HepG2 (cell line): Measurements from ENCODE around the gene CYP17A1. TPM values are rescaled to one million over a fixed set of nuclear protein-coding genes. Genes with fewer than 3 reads are reported as not detected.

Experiments used
- AKAP8 ChIP-seq: sonication (generic); formaldehyde crosslinking; IDR thresholded peaks from 2 replicates; pipeline ENCODE4 v1.5.1; 2020; ENCODE audit warnings: mild to moderate bottlenecking, missing genetic modification reagents
- BCL6 ChIP-seq: IDR thresholded peaks from 2 replicates; pipeline ENCODE4 v1.6.1; 2016; ENCODE audit warnings: missing genetic modification reagents, missing compliant biosample characterization
- HNRNPUL1 ChIP-seq: fragments of 200-400 bp; formaldehyde crosslinking; IDR thresholded peaks from 2 replicates; pipeline ENCODE4 v1.6.1; 2017; ENCODE audit warnings: low read depth, mild to moderate bottlenecking, low read length, moderate library complexity
- LCORL ChIP-seq, 2 experiments: fragments of 450-650 bp in 1 of 2; sonication (generic) in 1 of 2; formaldehyde crosslinking in 1 of 2; IDR thresholded peaks; 2 replicates each; pipeline versions ENCODE4 v1.5.0 to v1.6.1; 2017 to 2020; ENCODE audit warnings: antibody characterized with exemption in 1 of 2, missing genetic modification reagents in 1 of 2
- MAF1 ChIP-seq: sonication (generic); formaldehyde crosslinking; IDR thresholded peaks from 2 replicates; pipeline ENCODE4 v1.5.0; 2020; ENCODE audit warnings: missing genetic modification reagents, borderline replicate concordance
- MTA1 ChIP-seq: sonication (generic); formaldehyde crosslinking; IDR thresholded peaks from 2 replicates; pipeline ENCODE4 v1.4.0; 2020; ENCODE audit warnings: missing genetic modification reagents, mild to moderate bottlenecking, borderline replicate concordance
- NBN ChIP-seq: fragments of 450-650 bp; conservative IDR thresholded peaks from 2 replicates; pipeline ENCODE4 v1.6.1; 2017
- NFATC3 ChIP-seq: sonication (generic); formaldehyde crosslinking; IDR thresholded peaks from 2 replicates; pipeline ENCODE4 v1.5.1; 2020; ENCODE audit warnings: mild to moderate bottlenecking, missing genetic modification reagents
- NFKBIZ ChIP-seq: IDR thresholded peaks from 2 replicates; pipeline ENCODE4 v1.6.1; 2018; ENCODE audit warnings: missing genetic modification reagents, missing compliant biosample characterization
- ONECUT2 ChIP-seq: sonication (generic); formaldehyde crosslinking; IDR thresholded peaks from 2 replicates; pipeline ENCODE4 v1.4.0; 2020; ENCODE audit warnings: missing genetic modification reagents
- PCBP1 ChIP-seq: fragments of 200-400 bp; formaldehyde crosslinking; IDR thresholded peaks from 2 replicates; pipeline ENCODE4 v1.6.1; 2017; ENCODE audit warnings: mild to moderate bottlenecking, low read depth, low read length, borderline replicate concordance
- RFX3 ChIP-seq: IDR thresholded peaks from 2 replicates; pipeline ENCODE4 v1.6.1; 2016; ENCODE audit warnings: missing biosample characterization, missing genetic modification reagents
- RFXANK ChIP-seq: IDR thresholded peaks from 2 replicates; pipeline ENCODE4 v1.6.1; 2016
- RFXAP ChIP-seq: sonication (generic); formaldehyde crosslinking; IDR thresholded peaks from 2 replicates; pipeline ENCODE4 v1.4.0; 2020; ENCODE audit warnings: missing genetic modification reagents, borderline replicate concordance
- SYNCRIP ChIP-seq: fragments of 200-400 bp; formaldehyde crosslinking; IDR thresholded peaks from 2 replicates; pipeline ENCODE4 v1.6.1; 2018; ENCODE audit warnings: mild to moderate bottlenecking, low read depth, low read length; ENCODE audit not compliant: insufficient read depth
- ZNF264 ChIP-seq: sonication (generic); formaldehyde crosslinking; IDR thresholded peaks from 2 replicates; pipeline ENCODE4 v1.4.0; 2020; ENCODE audit warnings: missing genetic modification reagents
- ZNF335 ChIP-seq: sonication (generic); formaldehyde crosslinking; IDR thresholded peaks from 2 replicates; pipeline ENCODE4 v1.4.0; 2020; ENCODE audit warnings: missing genetic modification reagents
- ZNF574 ChIP-seq: sonication (generic); formaldehyde crosslinking; IDR thresholded peaks from 2 replicates; pipeline ENCODE4 v1.4.0; 2020; ENCODE audit warnings: missing genetic modification reagents
- ZNF788 ChIP-seq: sonication (generic); formaldehyde crosslinking; IDR thresholded peaks from 2 replicates; pipeline ENCODE4 v1.5.0; 2020; ENCODE audit warnings: mild to moderate bottlenecking, missing genetic modification reagents, borderline replicate concordance
- ZNF790 ChIP-seq: sonication (generic); formaldehyde crosslinking; IDR thresholded peaks from 2 replicates; pipeline ENCODE4 v1.8.0; 2022; ENCODE audit warnings: missing genetic modification reagents, mild to moderate bottlenecking, borderline replicate concordance
- polyA plus RNA-seq, 8 experiments: library from polyadenylated mRNA; depleted of rRNA in 3 of 8; stranded (reverse) in 7 of 8; unstranded in 1 of 8; fragments of >200 nt; fragmentation: Illumina TruSeq in 4 of 8; extraction: Trizol in 4 of 8; gene quantifications; 2 replicates each; pipeline versions ENCODE4 v1.2.1 to v1.2.3, GENCODE V29; 2011 to 2016; ENCODE audit warnings: low read depth in 4 of 8, missing spikeins in 1 of 8, mixed read lengths in 1 of 8; ENCODE audit not compliant: insufficient read depth in 1 of 8
- total RNA-seq, 5 experiments: library from RNA; depleted of rRNA; stranded (reverse); fragments of >200 nt; fragmentation: Illumina TruSeq; extraction: Trizol; gene quantifications; 2 replicates each; pipeline ENCODE4 v1.2.3, GENCODE V29; 2016; ENCODE audit warnings: low read depth in 1 of 5
- TF ChIP-seq, protein P1 (sequence below): sonication (generic); formaldehyde crosslinking; IDR thresholded peaks from 2 replicates; pipeline ENCODE4 v1.5.0; 2020; ENCODE audit warnings: mild to moderate bottlenecking, missing genetic modification reagents
- TF ChIP-seq, protein P2 (sequence below): sonication (generic); formaldehyde crosslinking; IDR thresholded peaks from 2 replicates; pipeline ENCODE4 v1.4.0; 2020; ENCODE audit warnings: low read depth, mild to moderate bottlenecking, missing genetic modification reagents

CYP17A1 gene
- total and polyA plus RNA-seq, 2 of the 13 experiments (the other 11 are each of a cell fraction or from before 2014, with no cell fraction given): 0.13 to 1.1 TPM

GRCh38 chr10:102814873-102815661 lies 22.1 kb downstream of the CYP17A1 start (continued):
- TF ChIP-seq ZNF335 (CRISPR knock-in tag) (0 out of 2 replicates have a peak, but pooled peaks have one; percentile 27), RFXANK (no peak), MTA1 (CRISPR knock-in tag) (peak; percentile 52), ZNF790 (no peak), NFKBIZ (CRISPR knock-in tag) (peak; percentile 89; the same call in 1 of the 2 replicates), ZNF788 (CRISPR knock-in tag) (peak; percentile 36; the same call in 1 of the 2 replicates), ZNF264 (no peak), PCBP1 (no peak), LCORL (IDR thresholded peaks at IDR 0.05) (no peak), LCORL (CRISPR knock-in tag; IDR thresholded peaks at IDR 0.05) (peak; percentile 61; the same call in 1 of the 2 replicates), ONECUT2 (CRISPR knock-in tag) (peak; percentile 66; the same call in 1 of the 2 replicates), NFATC3 (CRISPR knock-in tag) (no peak), RFX3 (CRISPR knock-in tag) (no peak), SYNCRIP (no peak), BCL6 (CRISPR knock-in tag) (peak; percentile 82), NBN (no peak), ZNF574 (peak; percentile 66), MAF1 (CRISPR knock-in tag) (no peak), HNRNPUL1 (no peak), RFXAP (CRISPR knock-in tag) (no peak), AKAP8 (CRISPR knock-in tag) (0 out of 2 replicates have a peak, but pooled peaks have one; percentile 58)
- TF ChIP-seq, protein P1, sequence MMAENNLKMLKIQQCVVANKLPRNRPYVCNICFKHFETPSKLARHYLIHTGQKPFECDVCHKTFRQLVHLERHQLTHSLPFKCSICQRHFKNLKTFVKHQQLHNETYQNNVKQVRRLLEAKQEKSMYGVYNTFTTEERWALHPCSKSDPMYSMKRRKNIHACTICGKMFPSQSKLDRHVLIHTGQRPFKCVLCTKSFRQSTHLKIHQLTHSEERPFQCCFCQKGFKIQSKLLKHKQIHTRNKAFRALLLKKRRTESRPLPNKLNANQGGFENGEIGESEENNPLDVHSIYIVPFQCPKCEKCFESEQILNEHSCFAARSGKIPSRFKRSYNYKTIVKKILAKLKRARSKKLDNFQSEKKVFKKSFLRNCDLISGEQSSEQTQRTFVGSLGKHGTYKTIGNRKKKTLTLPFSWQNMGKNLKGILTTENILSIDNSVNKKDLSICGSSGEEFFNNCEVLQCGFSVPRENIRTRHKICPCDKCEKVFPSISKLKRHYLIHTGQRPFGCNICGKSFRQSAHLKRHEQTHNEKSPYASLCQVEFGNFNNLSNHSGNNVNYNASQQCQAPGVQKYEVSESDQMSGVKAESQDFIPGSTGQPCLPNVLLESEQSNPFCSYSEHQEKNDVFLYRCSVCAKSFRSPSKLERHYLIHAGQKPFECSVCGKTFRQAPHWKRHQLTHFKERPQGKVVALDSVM: peak; percentile 49
- TF ChIP-seq, protein P2, sequence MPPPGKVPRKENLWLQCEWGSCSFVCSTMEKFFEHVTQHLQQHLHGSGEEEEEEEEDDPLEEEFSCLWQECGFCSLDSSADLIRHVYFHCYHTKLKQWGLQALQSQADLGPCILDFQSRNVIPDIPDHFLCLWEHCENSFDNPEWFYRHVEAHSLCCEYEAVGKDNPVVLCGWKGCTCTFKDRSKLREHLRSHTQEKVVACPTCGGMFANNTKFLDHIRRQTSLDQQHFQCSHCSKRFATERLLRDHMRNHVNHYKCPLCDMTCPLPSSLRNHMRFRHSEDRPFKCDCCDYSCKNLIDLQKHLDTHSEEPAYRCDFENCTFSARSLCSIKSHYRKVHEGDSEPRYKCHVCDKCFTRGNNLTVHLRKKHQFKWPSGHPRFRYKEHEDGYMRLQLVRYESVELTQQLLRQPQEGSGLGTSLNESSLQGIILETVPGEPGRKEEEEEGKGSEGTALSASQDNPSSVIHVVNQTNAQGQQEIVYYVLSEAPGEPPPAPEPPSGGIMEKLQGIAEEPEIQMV (CRISPR knock-in tag): peak; percentile 79; the same call in 1 of the 2 replicates
